ENCODE data around the gene ZKSCAN1. TPM values are rescaled to one million over a fixed set of nuclear protein-coding genes. Genes with fewer than 3 reads are reported as not detected.
A peak's percentile ranks its signal among the peaks of the same experiment; 100 is the strongest.

Gene ZKSCAN1
- total RNA-seq, 1 experiment from 2014 or later: 13.6 TPM

GRCh38 chr7:100080907-100081534, 65.6 kb downstream of the ZKSCAN1 start:
- no peaks in the 10 kb centered on the region for H3K27me3 ChIP-seq (ENCODE audit: low read length)
- ChIA-PET CTCF (no interaction called here), POLR2A (ENCODE audit: unreplicated experiment) (no interaction called here)
- intact Hi-C loops (cut with micrococcal nuclease): loop anchor here (1.0 to 5.0 kb wide), 3 partner anchors 46 to 674 kb away; partner anchors contain the start of genes BUD31, MBLAC1 and PDAP1
- BruUV-seq (replicated peaks): TSS peak; percentile 51
- ATAC-seq (peak; percentile 28; the same call in 1 of the 2 replicates), DNase-seq (peak; percentile 25)
- no peaks in the 10 kb centered on the region for H3F3A ChIP-seq (ENCODE audit: low read length, unreplicated experiment)
- no peaks in the 10 kb centered on the region for H3K9me3 ChIP-seq (ENCODE audit: low read length)
- peaks cover 13% of the 10 kb centered on the region for H3K4me1 ChIP-seq (ENCODE audit: insufficient read depth, low read length)
- no peaks in the 10 kb centered on the region for H3K9me2 ChIP-seq (replicated peaks; ENCODE audit: low read length)
- peak overlapping the region; percentile 61 for H2AFZ ChIP-seq (ENCODE audit: low read length)
- H3K9ac ChIP-seq (ENCODE audit: low read length): peak overlapping the region; percentile 95
- peak overlapping the region; percentile 44 for H3K27ac ChIP-seq (ENCODE audit: low read length)
- peaks cover 25% of the 10 kb centered on the region for H3K36me3 ChIP-seq (ENCODE audit: low read depth, low read length)
- peaks cover 47% of the 10 kb centered on the region for H3K79me2 ChIP-seq (ENCODE audit: low read length)
- TF ChIP-seq EZH2 (IDR thresholded peaks at IDR 0.05; ENCODE audit: low read length, unreplicated experiment) (no peak), EZH2phosphoT487 (IDR thresholded peaks at IDR 0.05; ENCODE audit: borderline replicate concordance, low read length) (no peak), CTCF (conservative IDR thresholded peaks at IDR 0.05; ENCODE audit: low read depth, low read length) (no peak)
- 0 out of 2 replicates have a peak, but pooled peaks cover 6% of the 10 kb centered on the region for H4K20me1 ChIP-seq (ENCODE audit: low read length)
- peak overlapping the region; percentile 100 for H3K4me3 ChIP-seq (ENCODE audit: low read length)
- peak overlapping the region; percentile 84 for H3K4me2 ChIP-seq (ENCODE audit: low read length)

GRCh38 chr7:100081535-100082102, 66.2 kb downstream of the ZKSCAN1 start, which contains the start of gene ZNF3:
Gene ZNF3 (minus strand): TSS chr7:100081723. CDS start chr7:100077357, 4,366 bp downstream.
- H3K9me2 ChIP-seq (replicated peaks; ENCODE audit: low read length): no peaks in the 10 kb centered on the region
- H3K4me3 ChIP-seq (ENCODE audit: low read length): peak within 1 kb of the TSS; percentile 100
- ATAC-seq (peak; percentile 80), DNase-seq (peak; percentile 98)
- TF ChIP-seq CTCF (conservative IDR thresholded peaks at IDR 0.05; ENCODE audit: low read depth, low read length) (peak; percentile 89), EZH2phosphoT487 (IDR thresholded peaks at IDR 0.05; ENCODE audit: borderline replicate concordance, low read length) (no peak)
- H3K9me3 ChIP-seq (ENCODE audit: low read length): no peaks in the 10 kb centered on the region
- H3K4me2 ChIP-seq (ENCODE audit: low read length): peak within 1 kb of the TSS; percentile 84
- H4K20me1 ChIP-seq (ENCODE audit: low read length): 0 out of 2 replicates have a peak, but pooled peaks cover 6% of the 10 kb centered on the region
- POLR2A ChIA-PET (ENCODE audit: unreplicated experiment): interaction anchor here (1.1 kb wide), 2 partner anchors 18 to 20 kb away, joined by 9 to 30 read pairs; partner anchors contain the start of genes AP4M1 and MCM7
- CTCF ChIA-PET: no interaction called here
- no peaks in the 10 kb centered on the region for H3F3A ChIP-seq (ENCODE audit: low read length, unreplicated experiment)
- peak within 1 kb of the TSS; percentile 61 for H2AFZ ChIP-seq (ENCODE audit: low read length)
- no TSS peak for BruUV-seq (replicated peaks)
- H3K9ac ChIP-seq (ENCODE audit: low read length): peak within 1 kb of the TSS; percentile 95
- peaks cover 21% of the 10 kb centered on the region for H3K36me3 ChIP-seq (ENCODE audit: low read depth, low read length)
- peaks cover 47% of the 10 kb centered on the region for H3K79me2 ChIP-seq (ENCODE audit: low read length)
- H3K27ac ChIP-seq (ENCODE audit: low read length): peak within 1 kb of the TSS; percentile 53
- H3K4me1 ChIP-seq (ENCODE audit: insufficient read depth, low read length): peaks cover 13% of the 10 kb centered on the region
- intact Hi-C loops (cut with micrococcal nuclease): loop anchor here (1.0 to 5.0 kb wide), 3 partner anchors 46 to 674 kb away; partner anchors contain the start of genes BUD31, MBLAC1 and PDAP1
- no peaks in the 10 kb centered on the region for H3K27me3 ChIP-seq (ENCODE audit: low read length)

Data from PC-3 (cell line).